K562 (cell line): ENCODE measurements around the gene BNIP5. TPM values are rescaled to one million over a fixed set of nuclear protein-coding genes. Genes with fewer than 3 reads are reported as not detected.

Source experiments
- ATAC-seq: fragments of 200-7000 bp; cut with Tn5 transposase; 3 replicates; pipeline ENCODE4 v1.9.1; 2020; ENCODE audit warnings: moderate library complexity
- BruUV-seq: library from RNA; stranded (reverse); fragments of 400-500 nt; replicated peaks from 2 replicates; lab custom pipeline; 2021; lab: Mats Ljungman, UMichigan
- CTCF ChIA-PET: fragments of 300-600 bp; formaldehyde crosslinking; extraction: SDS; loops from one replicate; lab custom pipeline; 2021; ENCODE audit warnings: low intra/inter-chr PET ratio; lab: Yijun Ruan, JAX
- POLR2A ChIA-PET: fragments of 300-600, 350-650 bp; sonication (Branson Sonifier 250); formaldehyde crosslinking; extraction: SDS; loops from one replicate; lab custom pipeline; 2021; ENCODE audit warnings: antibody characterized with exemption, inconsistent platforms; lab: Yijun Ruan, JAX
- DNase-seq, 4 experiments: peaks; one replicate each; pipeline versions ENCODE4 v3.0.0 to v3.0.0-alpha.2; 2011 to 2018; ENCODE audit warnings: low spot score in 3 of 4, mixed read lengths in 3 of 4; ENCODE audit errors: extremely low read depth in 1 of 4
- FAIRE-seq: peaks from 2 replicates; lab custom pipeline; 2011; peaks lifted over from hg19 to GRCh38; lab: Jason Lieb, UNC
- H2AFZ ChIP-seq: 2 replicates; pipeline ENCODE4 v1.6.0; 2011; ENCODE audit warnings: low read depth, low read length, control low read depth, inconsistent platforms
- H3K27ac ChIP-seq: fragments of 200-600 bp; 3 replicates; pipeline ENCODE4 v1.8.0; 2011; ENCODE audit warnings: low read depth, mild to moderate bottlenecking, control low read depth, inconsistent platforms, low read length, moderate library complexity, mixed read lengths; ENCODE audit errors: extremely low read depth
- H3K27me3 ChIP-seq, 2 experiments: fragments of 300-600 bp in 1 of 2; 2 replicates in 1 of 2; 3 replicates in 1 of 2; pipeline versions ENCODE4 v1.6.0 to v1.8.0; 2011; ENCODE audit warnings: inconsistent platforms in 2 of 2, low read length in 2 of 2, mild to moderate bottlenecking in 1 of 2, mixed read lengths in 1 of 2, moderate library complexity in 1 of 2; ENCODE audit not compliant: control insufficient read depth in 2 of 2, insufficient read depth in 2 of 2
- H3K36me3 ChIP-seq: fragments of 300-600 bp; 3 replicates; pipeline ENCODE4 v1.8.0; 2011; ENCODE audit warnings: mild to moderate bottlenecking, low read length, inconsistent platforms; ENCODE audit not compliant: control insufficient read depth, insufficient read depth
- H3K4me1 ChIP-seq, 2 experiments: fragments of 200-600 bp in 1 of 2; replicated peaks in 1 of 2; 2 replicates in 1 of 2; 3 replicates in 1 of 2; pipeline versions ENCODE4 v1.5.1 to v1.8.0; 2011; ENCODE audit warnings: inconsistent platforms in 2 of 2, low read length in 2 of 2, mild to moderate bottlenecking in 1 of 2, mixed read lengths in 1 of 2, moderate library complexity in 1 of 2; ENCODE audit not compliant: control insufficient read depth in 2 of 2, insufficient read depth in 2 of 2
- H3K4me2 ChIP-seq: 2 replicates; pipeline ENCODE4 v1.6.1; 2011; ENCODE audit warnings: low read length, control low read depth, inconsistent platforms, mixed read lengths; ENCODE audit not compliant: insufficient read depth
- H3K4me3 ChIP-seq: fragments of 200-600 bp; sonication (generic), shearing (Covaris generic); 2 replicates; pipeline ENCODE4 v1.5.1; 2016; ENCODE audit warnings: control low read depth, inconsistent platforms
- H3K79me2 ChIP-seq: fragments of 200-600 bp; 3 replicates; pipeline ENCODE4 v1.8.0; 2011; ENCODE audit warnings: low read length, inconsistent platforms; ENCODE audit not compliant: control insufficient read depth, insufficient read depth
- H3K9ac ChIP-seq, 2 experiments: 2 replicates each; pipeline versions ENCODE4 v1.6.0 to v1.6.1; 2011; ENCODE audit warnings: low read depth in 2 of 2, low read length in 2 of 2, control low read depth in 1 of 2, inconsistent platforms in 1 of 2, mild to moderate bottlenecking in 1 of 2, mixed read lengths in 1 of 2; ENCODE audit not compliant: insufficient read depth in 1 of 2
- H3K9me1 ChIP-seq: one replicate; pipeline ENCODE4 v1.6.0; 2011; ENCODE audit warnings: inconsistent platforms, mild to moderate bottlenecking, low read length, moderate library complexity; ENCODE audit not compliant: control insufficient read depth, insufficient read depth
- H3K9me3 ChIP-seq: replicated peaks from 2 replicates; pipeline ENCODE4 v1.5.1; 2011; ENCODE audit warnings: low read depth, low read length, inconsistent platforms; ENCODE audit not compliant: control insufficient read depth, insufficient read depth
- H4K20me1 ChIP-seq: replicated peaks from 2 replicates; pipeline ENCODE4 v1.6.1; 2011; ENCODE audit warnings: low read length, inconsistent platforms, mixed read lengths; ENCODE audit not compliant: control insufficient read depth, insufficient read depth
- GTF2F1 ChIP-seq: IDR thresholded peaks from 2 replicates; pipeline ENCODE4 v1.6.1; 2011; ENCODE audit warnings: low read depth, low read length, improper control_type of control experiment
- MYBL2 ChIP-seq, 2 experiments: fragments of 450-650 bp in 1 of 2; sonication (generic) in 1 of 2; formaldehyde crosslinking in 1 of 2; IDR thresholded peaks; 2 replicates each; pipeline versions ENCODE4 v1.6.1 to v1.8.1; 2017 to 2022; ENCODE audit warnings: borderline replicate concordance in 1 of 2, inconsistent platforms in 1 of 2, low read depth in 1 of 2, mild to moderate bottlenecking in 1 of 2, missing genetic modification reagents in 1 of 2, moderate library complexity in 1 of 2
- SLC30A9 ChIP-seq: fragments of 250-450 bp; sonication (Bioruptor Pico); IDR thresholded peaks from 2 replicates; pipeline ENCODE4 v1.8.0; 2022; ENCODE audit warnings: mild to moderate bottlenecking, moderate library complexity
- TARDBP ChIP-seq: fragments of 450-650 bp; IDR thresholded peaks from 2 replicates; pipeline ENCODE4 v1.6.1; 2016
- ZBTB7A ChIP-seq: IDR thresholded peaks from 2 replicates; pipeline ENCODE4 v1.6.1; 2011; ENCODE audit warnings: low read depth, mild to moderate bottlenecking, low read length, moderate library complexity, borderline replicate concordance; ENCODE audit not compliant: control insufficient read depth
- WGBS: fragments of 100-300 bp; shearing (Covaris generic); methylation state at CpG from one replicate; pipeline ENCODE4 v1.1.6; 2016; ENCODE audit warnings: low coverage, mixed read lengths; ENCODE audit not compliant: insufficient coverage; ENCODE audit errors: missing lambda C conversion rate; 5-methylcytosine and 5-hydroxymethylcytosine counted together
- in situ Hi-C: fragments of 300-500 bp; cut with MboI; formaldehyde crosslinking; loops from 4 replicates; pipeline ENCODE4 v1.15.0; 2018; ENCODE audit warnings: inconsistent platforms, mixed read lengths
- intact Hi-C: fragments of 100-400 bp; cut with micrococcal nuclease; formaldehyde crosslinking; loops from 2 replicates; pipeline ENCODE4 v1.14.2; 2022
- polyA plus RNA-seq, 8 experiments: library from polyadenylated mRNA; depleted of rRNA in 4 of 8; stranded (reverse) in 5 of 8; unstranded in 3 of 8; fragments of >200 nt; fragmentation: Nextera tagmentation in 2 of 8; fragmentation: Illumina TruSeq in 1 of 8; extraction: Ambion mirVana in 2 of 8; extraction: Trizol in 1 of 8; gene quantifications; 2 replicates each; pipeline versions ENCODE4 v1.2.1 to v1.2.3, GENCODE V29; 2011 to 2014; ENCODE audit warnings: inconsistent platforms in 1 of 8, missing spikeins in 1 of 8
- total RNA-seq, 7 experiments: library from RNA; depleted of rRNA in 6 of 7; stranded (reverse); fragments of >200 nt in 6 of 7; fragmentation: Illumina TruSeq in 2 of 7; extraction: Trizol in 2 of 7; gene quantifications; 2 replicates each; pipeline versions ENCODE4 v1.2.1 to v1.2.3, GENCODE V29; 2011 to 2021; ENCODE audit warnings: low replicate concordance in 1 of 7
- TF ChIP-seq, protein P1 (sequence below): sonication (generic); formaldehyde crosslinking; IDR thresholded peaks from 2 replicates; pipeline ENCODE4 v1.8.0; 2023; ENCODE audit warnings: mild to moderate bottlenecking, missing genetic modification reagents
- TF ChIP-seq, protein P2 (sequence below), 2 experiments: fragments of 200-800 bp in 1 of 2; sonication (Bioruptor generic) in 1 of 2; sonication (generic) in 1 of 2; formaldehyde crosslinking in 1 of 2; IDR thresholded peaks in 1 of 2; conservative IDR thresholded peaks in 1 of 2; 2 replicates each; pipeline versions ENCODE4 v1.5.0 to v1.6.1; 2016 to 2020; ENCODE audit warnings: missing compliant biosample characterization in 1 of 2, missing genetic modification characterization in 1 of 2, missing genetic modification reagents in 1 of 2
- TF ChIP-seq, protein P3 (sequence below): sonication (generic); formaldehyde crosslinking; IDR thresholded peaks from 2 replicates; pipeline ENCODE4 v1.4.0; 2020; ENCODE audit warnings: mild to moderate bottlenecking, missing genetic modification reagents
- TF ChIP-seq, protein P4 (sequence below), 2 experiments: fragments of 150-350 bp in 1 of 2; IDR thresholded peaks; 2 replicates each; pipeline ENCODE4 v1.6.1; 2012 to 2016; ENCODE audit warnings: low read depth in 2 of 2, low read length in 2 of 2, mild to moderate bottlenecking in 1 of 2, moderate library complexity in 1 of 2

Gene BNIP5
- total and polyA plus RNA-seq, 9 of the 15 experiments (the other 6 are each of a cell fraction or from before 2014, with no cell fraction given) = not detected

DNA sequence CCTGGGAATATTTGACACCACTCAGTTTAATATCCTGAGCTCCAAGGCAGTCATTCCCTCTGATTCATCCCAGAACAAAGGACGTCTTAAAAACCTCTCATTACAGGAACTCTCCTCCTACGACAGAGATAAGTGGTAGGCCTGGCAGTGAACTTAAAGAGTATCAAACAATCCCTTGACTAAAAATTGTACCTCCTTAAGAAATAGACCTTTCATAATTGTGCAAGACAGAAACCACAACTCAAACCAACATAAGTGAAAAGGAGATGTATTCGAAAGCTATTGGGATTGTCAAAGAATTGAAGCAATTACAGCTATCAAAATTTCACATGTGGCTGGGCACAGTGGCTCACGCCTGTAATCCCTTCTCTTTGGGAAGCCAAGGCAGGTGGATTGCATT, 19.1 kb upstream of the BNIP5 start:
- Histone ChIP-seq H3K4me1 (peaks cover 0 to 18% of the 10 kb centered on the region in 2 experiments; a peak in 4 of 5 replicates), H3K27ac (no peak overlapping the region), H3K9ac (no peak overlapping the region), H3K9me1 (no peaks in the 10 kb centered on the region), H3K4me3 (no peak overlapping the region), H3K27me3 (no peaks in the 10 kb centered on the region; a peak in 1 of 5 replicates), H4K20me1 (peaks cover 4% of the 10 kb centered on the region; the same call in 1 of the 2 replicates), H3K4me2 (no peak overlapping the region), H3K9me3 (peaks cover 5% of the 10 kb centered on the region; the same call in 1 of the 2 replicates), H2AFZ (no peak overlapping the region), H3K79me2 (no peaks in the 10 kb centered on the region), H3K36me3 (no peaks in the 10 kb centered on the region)
- FAIRE-seq = no peak
- no TSS peak for BruUV-seq
- ChIA-PET CTCF (interaction anchor here (5.9 kb wide), 1 partner anchor 53 kb away, joined by 45 read pairs; no protein-coding TSS in a partner anchor), POLR2A (interaction anchor here (0.6 to 1.1 kb wide), 2 partner anchors 13 to 82 kb away, joined by 3 to 4 read pairs; no protein-coding TSS in a partner anchor)
- in situ Hi-C loops = no loop called here
- intact Hi-C loops = loop anchor here (5.0 kb wide), 1 partner anchor 99 kb away; no protein-coding TSS in a partner anchor
- no peak for ATAC-seq
- WGBS = 2% methylated on average over 4 of the region's 4 CpGs
- DNase-seq = no peak
- no peak for TF ChIP-seq MYBL2 (IDR thresholded peaks at IDR 0.05; ENCODE audit: low read depth)
- TF ChIP-seq MYBL2 (CRISPR knock-in tag; IDR thresholded peaks at IDR 0.05; ENCODE audit: borderline replicate concordance) = no peak
- TF ChIP-seq, protein P1, sequence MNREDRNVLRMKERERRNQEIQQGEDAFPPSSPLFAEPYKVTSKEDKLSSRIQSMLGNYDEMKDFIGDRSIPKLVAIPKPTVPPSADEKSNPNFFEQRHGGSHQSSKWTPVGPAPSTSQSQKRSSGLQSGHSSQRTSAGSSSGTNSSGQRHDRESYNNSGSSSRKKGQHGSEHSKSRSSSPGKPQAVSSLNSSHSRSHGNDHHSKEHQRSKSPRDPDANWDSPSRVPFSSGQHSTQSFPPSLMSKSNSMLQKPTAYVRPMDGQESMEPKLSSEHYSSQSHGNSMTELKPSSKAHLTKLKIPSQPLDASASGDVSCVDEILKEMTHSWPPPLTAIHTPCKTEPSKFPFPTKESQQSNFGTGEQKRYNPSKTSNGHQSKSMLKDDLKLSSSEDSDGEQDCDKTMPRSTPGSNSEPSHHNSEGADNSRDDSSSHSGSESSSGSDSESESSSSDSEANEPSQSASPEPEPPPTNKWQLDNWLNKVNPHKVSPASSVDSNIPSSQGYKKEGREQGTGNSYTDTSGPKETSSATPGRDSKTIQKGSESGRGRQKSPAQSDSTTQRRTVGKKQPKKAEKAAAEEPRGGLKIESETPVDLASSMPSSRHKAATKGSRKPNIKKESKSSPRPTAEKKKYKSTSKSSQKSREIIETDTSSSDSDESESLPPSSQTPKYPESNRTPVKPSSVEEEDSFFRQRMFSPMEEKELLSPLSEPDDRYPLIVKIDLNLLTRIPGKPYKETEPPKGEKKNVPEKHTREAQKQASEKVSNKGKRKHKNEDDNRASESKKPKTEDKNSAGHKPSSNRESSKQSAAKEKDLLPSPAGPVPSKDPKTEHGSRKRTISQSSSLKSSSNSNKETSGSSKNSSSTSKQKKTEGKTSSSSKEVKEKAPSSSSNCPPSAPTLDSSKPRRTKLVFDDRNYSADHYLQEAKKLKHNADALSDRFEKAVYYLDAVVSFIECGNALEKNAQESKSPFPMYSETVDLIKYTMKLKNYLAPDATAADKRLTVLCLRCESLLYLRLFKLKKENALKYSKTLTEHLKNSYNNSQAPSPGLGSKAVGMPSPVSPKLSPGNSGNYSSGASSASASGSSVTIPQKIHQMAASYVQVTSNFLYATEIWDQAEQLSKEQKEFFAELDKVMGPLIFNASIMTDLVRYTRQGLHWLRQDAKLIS (CRISPR knock-in tag) = no peak
- no peak for TF ChIP-seq SLC30A9
- TF ChIP-seq, protein P2, sequence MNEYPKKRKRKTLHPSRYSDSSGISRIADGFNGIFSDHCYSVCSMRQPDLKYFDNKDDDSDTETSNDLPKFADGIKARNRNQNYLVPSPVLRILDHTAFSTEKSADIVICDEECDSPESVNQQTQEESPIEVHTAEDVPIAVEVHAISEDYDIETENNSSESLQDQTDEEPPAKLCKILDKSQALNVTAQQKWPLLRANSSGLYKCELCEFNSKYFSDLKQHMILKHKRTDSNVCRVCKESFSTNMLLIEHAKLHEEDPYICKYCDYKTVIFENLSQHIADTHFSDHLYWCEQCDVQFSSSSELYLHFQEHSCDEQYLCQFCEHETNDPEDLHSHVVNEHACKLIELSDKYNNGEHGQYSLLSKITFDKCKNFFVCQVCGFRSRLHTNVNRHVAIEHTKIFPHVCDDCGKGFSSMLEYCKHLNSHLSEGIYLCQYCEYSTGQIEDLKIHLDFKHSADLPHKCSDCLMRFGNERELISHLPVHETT (CRISPR knock-in tag; conservative IDR thresholded peaks at IDR 0.05 in 1 of 2, IDR thresholded peaks at IDR 0.05 in 1 of 2) = no peak
- no peak for TF ChIP-seq ZBTB7A
- no peak for TF ChIP-seq GTF2F1
- TF ChIP-seq TARDBP = no peak
- TF ChIP-seq, protein P3, sequence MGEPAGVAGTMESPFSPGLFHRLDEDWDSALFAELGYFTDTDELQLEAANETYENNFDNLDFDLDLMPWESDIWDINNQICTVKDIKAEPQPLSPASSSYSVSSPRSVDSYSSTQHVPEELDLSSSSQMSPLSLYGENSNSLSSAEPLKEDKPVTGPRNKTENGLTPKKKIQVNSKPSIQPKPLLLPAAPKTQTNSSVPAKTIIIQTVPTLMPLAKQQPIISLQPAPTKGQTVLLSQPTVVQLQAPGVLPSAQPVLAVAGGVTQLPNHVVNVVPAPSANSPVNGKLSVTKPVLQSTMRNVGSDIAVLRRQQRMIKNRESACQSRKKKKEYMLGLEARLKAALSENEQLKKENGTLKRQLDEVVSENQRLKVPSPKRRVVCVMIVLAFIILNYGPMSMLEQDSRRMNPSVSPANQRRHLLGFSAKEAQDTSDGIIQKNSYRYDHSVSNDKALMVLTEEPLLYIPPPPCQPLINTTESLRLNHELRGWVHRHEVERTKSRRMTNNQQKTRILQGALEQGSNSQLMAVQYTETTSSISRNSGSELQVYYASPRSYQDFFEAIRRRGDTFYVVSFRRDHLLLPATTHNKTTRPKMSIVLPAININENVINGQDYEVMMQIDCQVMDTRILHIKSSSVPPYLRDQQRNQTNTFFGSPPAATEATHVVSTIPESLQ (CRISPR knock-in tag) = no peak
- TF ChIP-seq, protein P4, sequence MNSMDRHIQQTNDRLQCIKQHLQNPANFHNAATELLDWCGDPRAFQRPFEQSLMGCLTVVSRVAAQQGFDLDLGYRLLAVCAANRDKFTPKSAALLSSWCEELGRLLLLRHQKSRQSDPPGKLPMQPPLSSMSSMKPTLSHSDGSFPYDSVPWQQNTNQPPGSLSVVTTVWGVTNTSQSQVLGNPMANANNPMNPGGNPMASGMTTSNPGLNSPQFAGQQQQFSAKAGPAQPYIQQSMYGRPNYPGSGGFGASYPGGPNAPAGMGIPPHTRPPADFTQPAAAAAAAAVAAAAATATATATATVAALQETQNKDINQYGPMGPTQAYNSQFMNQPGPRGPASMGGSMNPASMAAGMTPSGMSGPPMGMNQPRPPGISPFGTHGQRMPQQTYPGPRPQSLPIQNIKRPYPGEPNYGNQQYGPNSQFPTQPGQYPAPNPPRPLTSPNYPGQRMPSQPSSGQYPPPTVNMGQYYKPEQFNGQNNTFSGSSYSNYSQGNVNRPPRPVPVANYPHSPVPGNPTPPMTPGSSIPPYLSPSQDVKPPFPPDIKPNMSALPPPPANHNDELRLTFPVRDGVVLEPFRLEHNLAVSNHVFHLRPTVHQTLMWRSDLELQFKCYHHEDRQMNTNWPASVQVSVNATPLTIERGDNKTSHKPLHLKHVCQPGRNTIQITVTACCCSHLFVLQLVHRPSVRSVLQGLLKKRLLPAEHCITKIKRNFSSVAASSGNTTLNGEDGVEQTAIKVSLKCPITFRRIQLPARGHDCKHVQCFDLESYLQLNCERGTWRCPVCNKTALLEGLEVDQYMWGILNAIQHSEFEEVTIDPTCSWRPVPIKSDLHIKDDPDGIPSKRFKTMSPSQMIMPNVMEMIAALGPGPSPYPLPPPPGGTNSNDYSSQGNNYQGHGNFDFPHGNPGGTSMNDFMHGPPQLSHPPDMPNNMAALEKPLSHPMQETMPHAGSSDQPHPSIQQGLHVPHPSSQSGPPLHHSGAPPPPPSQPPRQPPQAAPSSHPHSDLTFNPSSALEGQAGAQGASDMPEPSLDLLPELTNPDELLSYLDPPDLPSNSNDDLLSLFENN (IDR thresholded peaks at IDR 0.05; ENCODE audit: low read depth in 2 of 2, low read length in 2 of 2) = no peak
